ENCODE results near the gene TMC3. TPM values are rescaled to one million over a fixed set of nuclear protein-coding genes. Genes with fewer than 3 reads are reported as not detected.

TMC3 gene
- total RNA-seq, 2 experiments from 2014 or later, result not detected

GRCh38 chr15:81410318-81410753, 36.3 kb upstream of the TMC3 start:
- ChIA-PET POLR2A (interaction anchor here (0.7 to 1.3 kb wide), 4 partner anchors 10 to 144 kb away, joined by 3 to 4 read pairs (median 4); no protein-coding TSS in a partner anchor), CTCF (interaction anchor here (0.7 to 1.9 kb wide), 3 partner anchors 12 to 144 kb away, joined by 3 to 10 read pairs (median 4); no protein-coding TSS in a partner anchor)
- H3K4me3 Mint-ChIP-seq, result no peak overlapping the region
- no peak overlapping the region for H3K27ac ChIP-seq (ENCODE audit: low read depth in 1 of 2, low read length in 2 of 2)
- DNase-seq (peak in 6 of 14 experiments; percentile 11 to 73 (median 48)), ATAC-seq (ENCODE audit: poor library complexity) (peak; percentile 92)
- no peaks in the 10 kb centered on the region for H3K9me3 Mint-ChIP-seq
- peaks cover 23% of the 10 kb centered on the region for H3K4me1 Mint-ChIP-seq (ENCODE audit: low read depth)
- peak; percentile 52 for TF ChIP-seq CTCF (IDR thresholded peaks at IDR 0.05)
- H3K27me3 Mint-ChIP-seq, result peaks cover 17% of the 10 kb centered on the region
- peaks cover 12% of the 10 kb centered on the region for H3K4me1 ChIP-seq (ENCODE audit: insufficient read depth, low read length)
- H3K4me3 ChIP-seq (ENCODE audit: low read length), result no peak overlapping the region
- H3K27me3 ChIP-seq (ENCODE audit: control insufficient read depth in 1 of 2, insufficient read depth in 2 of 2, low read length in 2 of 2), result peaks cover 2 to 8% of the 10 kb centered on the region in 2 experiments
- H3K36me3 ChIP-seq (ENCODE audit: insufficient read depth, low read length), result no peaks in the 10 kb centered on the region
- no peaks in the 10 kb centered on the region for H3K9me3 ChIP-seq (ENCODE audit: control insufficient read depth in 1 of 2, insufficient read depth in 1 of 2, low read length in 2 of 2)
- intact Hi-C loops (cut with DNase I, micrococcal nuclease), result loop anchor here in 1 of 2 experiments (2.0 to 10.0 kb wide), 3 partner anchors 634 to 788 kb away; partner anchors contain the start of gene MEX3B
- H3K36me3 Mint-ChIP-seq (ENCODE audit: low read depth), result no peaks in the 10 kb centered on the region
- no peak overlapping the region for H3K27ac Mint-ChIP-seq

DNA sequence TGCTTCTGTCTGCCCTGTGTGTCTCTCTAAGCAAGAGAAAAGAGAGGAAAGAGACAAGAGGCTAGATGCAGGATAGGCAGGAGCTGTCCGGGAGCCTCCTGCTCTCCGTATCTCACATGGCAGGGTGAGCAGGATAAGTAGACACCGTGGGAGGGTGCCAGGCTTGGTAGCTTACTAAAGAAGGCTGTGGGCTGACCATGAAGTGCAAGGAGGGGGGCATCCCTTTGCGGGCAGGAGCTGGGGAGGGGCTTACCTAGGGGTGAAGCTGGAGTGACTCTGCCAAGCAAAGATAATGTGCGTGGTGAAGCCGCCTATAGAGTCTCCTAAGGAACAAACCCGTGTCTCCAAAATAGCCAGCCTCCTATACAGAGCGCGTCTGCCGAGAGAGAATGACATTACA, 33.7 kb upstream of the TMC3 start:
- no peak for DNase-seq

GRCh38 chr15:81407176-81407575, 33.2 kb upstream of the TMC3 start:
- POLR2A ChIA-PET, result interaction anchor here (0.7 kb wide), 1 partner anchor 127 kb away, joined by 3 read pairs; no protein-coding TSS in a partner anchor
- intact Hi-C loops (cut with DNase I, micrococcal nuclease), result loop anchor here in 1 of 2 experiments (10.0 kb wide), 1 partner anchor 412 kb away; no protein-coding TSS in a partner anchor

More for the DNA sequence above, 33.7 kb upstream of the TMC3 start:
- Histone ChIP-seq H3K36me3 (ENCODE audit: insufficient read depth, low read length) (no peaks in the 10 kb centered on the region), H3K9me3 (ENCODE audit: control insufficient read depth in 1 of 2, insufficient read depth in 1 of 2, low read length in 2 of 2) (no peaks in the 10 kb centered on the region), H3K27ac (ENCODE audit: low read depth in 1 of 2, low read length in 2 of 2) (no peak overlapping the region), H3K4me3 (ENCODE audit: low read length) (no peak overlapping the region), H3K4me1 (ENCODE audit: insufficient read depth, low read length) (peaks cover 3% of the 10 kb centered on the region), H3K27me3 (ENCODE audit: control insufficient read depth in 1 of 2, insufficient read depth in 2 of 2, low read length in 2 of 2) (peaks cover 2 to 8% of the 10 kb centered on the region in 2 experiments)
- Mint-ChIP-seq H3K27ac (no peak overlapping the region), H3K27me3 (peaks cover 21% of the 10 kb centered on the region), H3K36me3 (ENCODE audit: low read depth) (no peaks in the 10 kb centered on the region), H3K4me1 (ENCODE audit: low read depth) (peaks cover 11% of the 10 kb centered on the region), H3K9me3 (no peaks in the 10 kb centered on the region), H3K4me3 (no peak overlapping the region)
- ChIA-PET CTCF (interaction anchor here (1.6 to 2.7 kb wide), 2 partner anchors 132 to 142 kb away, joined by 6 to 7 read pairs; no protein-coding TSS in a partner anchor), POLR2A (no interaction called here)
- no peak for TF ChIP-seq CTCF (IDR thresholded peaks at IDR 0.05)
- no peak for ATAC-seq (ENCODE audit: poor library complexity)
- intact Hi-C loops (cut with DNase I, micrococcal nuclease), result loop anchor here in 1 of 2 experiments (10.0 kb wide), 1 partner anchor 413 kb away; no protein-coding TSS in a partner anchor

More at GRCh38 chr15:81407176-81407575, 33.2 kb upstream of the TMC3 start:
- Histone ChIP-seq H3K9me3 (ENCODE audit: control insufficient read depth in 1 of 2, insufficient read depth in 1 of 2, low read length in 2 of 2) (no peaks in the 10 kb centered on the region), H3K4me3 (ENCODE audit: low read length) (no peak overlapping the region), H3K36me3 (ENCODE audit: insufficient read depth, low read length) (no peaks in the 10 kb centered on the region), H3K27me3 (ENCODE audit: control insufficient read depth in 1 of 2, insufficient read depth in 2 of 2, low read length in 2 of 2) (peaks cover 2 to 8% of the 10 kb centered on the region in 2 experiments), H3K4me1 (ENCODE audit: insufficient read depth, low read length) (peaks cover 3% of the 10 kb centered on the region), H3K27ac (ENCODE audit: low read depth in 1 of 2, low read length in 2 of 2) (no peak overlapping the region)
- CTCF ChIA-PET, result interaction anchor here (1.6 to 2.7 kb wide), 2 partner anchors 132 to 141 kb away, joined by 6 to 7 read pairs; no protein-coding TSS in a partner anchor
- Mint-ChIP-seq H3K27me3 (peaks cover 21% of the 10 kb centered on the region), H3K4me3 (no peak overlapping the region), H3K27ac (no peak overlapping the region), H3K36me3 (ENCODE audit: low read depth) (no peaks in the 10 kb centered on the region), H3K4me1 (ENCODE audit: low read depth) (peaks cover 11% of the 10 kb centered on the region), H3K9me3 (no peaks in the 10 kb centered on the region)
- no peak for DNase-seq
- ATAC-seq (ENCODE audit: poor library complexity), result no peak
- TF ChIP-seq CTCF (IDR thresholded peaks at IDR 0.05), result no peak

Measured in CD4-positive, alpha-beta T cell (primary cell).